ENCODE measurements around the gene CALR.

GRCh38 chr19:12948612-12949362 lies 10.4 kb downstream of the CALR start:
- TF ChIP-seq CTCF (IDR thresholded peaks at IDR 0.05) (no peak), POLR2A (IDR thresholded peaks at IDR 0.05) (no peak), POLR2AphosphoS5 (IDR thresholded peaks at IDR 0.05) (no peak), EP300 (IDR thresholded peaks at IDR 0.05) (no peak)
